Measurements from ENCODE around the gene PORCN. TPM values are rescaled to one million over a fixed set of nuclear protein-coding genes. Genes with fewer than 3 reads are reported as not detected.

PORCN gene
- total RNA-seq, 2 donors from 2014 or later = 6.2 to 22.7 TPM

DNA sequence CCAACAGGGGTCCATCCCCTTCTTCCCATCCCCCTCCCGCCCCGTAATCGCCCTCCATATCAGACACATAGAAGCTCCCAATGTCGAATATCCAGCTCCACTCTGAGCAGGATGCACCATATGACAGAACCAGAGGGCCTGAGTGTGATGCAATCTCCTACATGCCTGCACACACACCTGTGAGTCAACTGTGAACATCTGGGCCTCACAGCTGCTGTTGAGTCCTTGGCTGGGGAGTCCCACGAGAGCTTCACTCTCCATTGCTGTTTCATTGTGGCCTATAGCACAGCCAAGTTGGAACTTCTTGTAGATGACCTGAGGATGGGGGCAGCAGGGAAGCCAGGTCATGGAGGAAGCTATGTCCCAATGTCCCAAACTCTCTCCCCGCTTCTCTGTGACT lies 47.0 kb upstream of the PORCN start:
- no peak overlapping the region for H3K4me3 ChIP-seq
- no peaks in the 10 kb centered on the region for H3K9me3 ChIP-seq
- 93% methylated on average over 3 of the region's 6 CpGs; no CpG with 5 or more reads in 1 of the 2 donors for WGBS, 2 donors
- no peaks in the 10 kb centered on the region for H3K27me3 ChIP-seq
- H3K27ac ChIP-seq = no peak overlapping the region
- intact Hi-C loops (cut with DNase I) = no loop called here
- no peaks in the 10 kb centered on the region for H3K36me3 ChIP-seq (replicated peaks in 1 of 2; ENCODE audit: insufficient read depth in 1 of 2, low read depth in 2 of 2)
- ATAC-seq (no peak), DNase-seq (no peak)
- H3K4me1 ChIP-seq = peaks cover 13% of the 10 kb centered on the region
- no peak for TF ChIP-seq POLR2A (IDR thresholded peaks at IDR 0.05)
- TF ChIP-seq, protein P1, sequence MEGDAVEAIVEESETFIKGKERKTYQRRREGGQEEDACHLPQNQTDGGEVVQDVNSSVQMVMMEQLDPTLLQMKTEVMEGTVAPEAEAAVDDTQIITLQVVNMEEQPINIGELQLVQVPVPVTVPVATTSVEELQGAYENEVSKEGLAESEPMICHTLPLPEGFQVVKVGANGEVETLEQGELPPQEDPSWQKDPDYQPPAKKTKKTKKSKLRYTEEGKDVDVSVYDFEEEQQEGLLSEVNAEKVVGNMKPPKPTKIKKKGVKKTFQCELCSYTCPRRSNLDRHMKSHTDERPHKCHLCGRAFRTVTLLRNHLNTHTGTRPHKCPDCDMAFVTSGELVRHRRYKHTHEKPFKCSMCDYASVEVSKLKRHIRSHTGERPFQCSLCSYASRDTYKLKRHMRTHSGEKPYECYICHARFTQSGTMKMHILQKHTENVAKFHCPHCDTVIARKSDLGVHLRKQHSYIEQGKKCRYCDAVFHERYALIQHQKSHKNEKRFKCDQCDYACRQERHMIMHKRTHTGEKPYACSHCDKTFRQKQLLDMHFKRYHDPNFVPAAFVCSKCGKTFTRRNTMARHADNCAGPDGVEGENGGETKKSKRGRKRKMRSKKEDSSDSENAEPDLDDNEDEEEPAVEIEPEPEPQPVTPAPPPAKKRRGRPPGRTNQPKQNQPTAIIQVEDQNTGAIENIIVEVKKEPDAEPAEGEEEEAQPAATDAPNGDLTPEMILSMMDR (IDR thresholded peaks at IDR 0.05) = no peak

DNA sequence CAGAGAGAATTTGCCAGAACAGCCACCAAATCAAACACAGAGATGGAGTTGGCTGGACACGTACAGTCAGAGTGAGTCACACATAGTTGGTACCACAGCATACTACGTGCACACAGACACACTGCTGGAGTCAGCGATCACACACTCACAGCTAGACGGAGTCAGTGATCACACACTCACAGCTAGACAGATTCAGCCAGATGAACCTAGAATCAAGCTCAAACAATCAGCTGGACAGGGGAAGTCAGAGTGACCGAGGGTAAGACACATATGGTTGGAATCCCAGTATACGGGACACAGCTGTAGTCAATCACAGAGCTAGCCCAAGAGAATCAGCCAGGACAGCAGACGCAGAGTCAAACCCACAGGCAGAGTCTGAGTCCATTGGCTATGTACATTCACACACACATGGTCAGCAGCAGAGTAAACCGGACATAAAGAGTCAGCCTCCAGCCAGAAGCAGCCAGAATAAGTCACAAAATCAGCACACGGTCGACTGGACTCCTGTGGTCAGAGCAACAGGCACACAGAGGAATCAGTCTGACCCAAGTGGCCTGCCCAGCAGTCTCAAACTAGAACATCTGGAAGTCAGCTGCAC lies 43.4 kb upstream of the PORCN start:
- Histone ChIP-seq H3K9me3 (no peaks in the 10 kb centered on the region), H3K27me3 (no peaks in the 10 kb centered on the region), H3K4me1 (peaks cover 23% of the 10 kb centered on the region), H3K36me3 (replicated peaks in 1 of 2; ENCODE audit: insufficient read depth in 1 of 2, low read depth in 2 of 2) (no peaks in the 10 kb centered on the region), H3K4me3 (peak overlapping the region in 1 of 2 donors; percentile 32), H3K27ac (peak overlapping the region; percentile 17 to 77 (median 44))
- ATAC-seq (peak; percentile 22), DNase-seq (peak in 2 of 4 donors; percentile 16 to 43)
- 40% methylated on average over 1 to 10 of the region's 10 CpGs for WGBS, 2 donors
- TF ChIP-seq POLR2A (IDR thresholded peaks at IDR 0.05) = peak; percentile 9 to 27 (median 14)
- TF ChIP-seq, protein P1 (IDR thresholded peaks at IDR 0.05) = no peak
- intact Hi-C loops (cut with DNase I) = no loop called here

DNA sequence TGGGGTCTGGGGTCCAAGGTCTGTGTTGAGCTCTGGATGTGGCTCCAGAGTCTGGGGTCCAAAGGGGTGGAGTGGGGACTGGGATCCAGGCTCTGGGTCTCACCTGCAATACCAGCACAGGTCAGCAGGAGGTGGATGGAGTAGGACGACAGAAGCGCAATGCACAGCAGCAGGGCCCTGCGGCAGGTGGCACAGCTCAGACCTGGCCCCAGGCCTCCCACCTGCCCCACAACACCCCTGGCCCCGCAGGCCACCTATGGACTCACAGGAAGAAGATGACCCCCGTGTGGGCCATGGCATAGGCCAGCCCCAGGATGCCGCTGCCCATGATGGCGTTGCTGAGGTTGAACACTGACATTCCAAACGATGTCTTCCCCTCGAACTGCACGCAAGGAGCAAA lies 42.1 kb upstream of the PORCN start:
- ATAC-seq (peak; percentile 59), DNase-seq (peak; percentile 55 to 70 (median 66))
- intact Hi-C loops (cut with DNase I) = no loop called here
- Histone ChIP-seq H3K36me3 (replicated peaks in 1 of 2; ENCODE audit: insufficient read depth in 1 of 2, low read depth in 2 of 2) (no peaks in the 10 kb centered on the region), H3K27me3 (no peaks in the 10 kb centered on the region), H3K9me3 (no peaks in the 10 kb centered on the region), H3K27ac (peak overlapping the region in 3 of 4 donors; percentile 59 to 82 (median 77)), H3K4me3 (peak overlapping the region in 1 of 2 donors; percentile 32), H3K4me1 (peaks cover 33% of the 10 kb centered on the region)
- peak; percentile 27 to 42 (median 39) for TF ChIP-seq POLR2A (IDR thresholded peaks at IDR 0.05)
- TF ChIP-seq, protein P1 (IDR thresholded peaks at IDR 0.05) = peak; percentile 8 to 64 (median 51)
- 43% methylated on average over 9 of the region's 10 CpGs; no CpG with 5 or more reads in 1 of the 2 donors for WGBS, 2 donors

DNA sequence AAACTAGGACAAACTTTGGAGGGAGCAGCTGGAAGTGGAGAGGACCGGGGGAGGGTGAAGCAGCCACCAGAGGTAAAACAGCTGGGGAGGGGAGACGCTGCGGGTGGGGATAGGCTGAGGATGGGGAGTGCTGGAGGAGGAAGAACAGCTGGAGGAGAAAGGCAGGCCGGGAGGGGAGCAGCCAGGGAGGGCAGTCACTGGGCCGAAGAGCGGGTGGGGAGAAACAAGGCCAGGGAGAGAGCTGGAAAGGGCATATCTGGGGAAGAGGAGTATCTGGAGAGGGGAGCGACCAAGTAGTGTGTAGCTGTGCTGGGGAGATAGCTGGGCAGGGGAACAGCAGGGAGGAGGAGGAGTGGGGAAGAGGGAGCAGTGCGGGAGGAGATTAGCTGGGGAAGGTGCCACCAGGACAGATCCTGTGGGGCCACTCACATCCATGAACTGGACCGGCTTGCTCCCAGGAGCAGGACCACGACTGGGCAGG lies 41.5 kb upstream of the PORCN start:
- no peak for DNase-seq

More for the DNA sequence above, 41.5 kb upstream of the PORCN start:
- WGBS, 2 donors = 31% methylated on average over 8 to 10 of the region's 10 CpGs
- Histone ChIP-seq H3K9me3 (no peaks in the 10 kb centered on the region), H3K4me1 (peaks cover 29% of the 10 kb centered on the region), H3K27ac (peak overlapping the region; percentile 58 to 82 (median 68)), H3K4me3 (peak overlapping the region; percentile 16 to 32), H3K36me3 (replicated peaks in 1 of 2; ENCODE audit: insufficient read depth in 1 of 2, low read depth in 2 of 2) (no peaks in the 10 kb centered on the region), H3K27me3 (no peaks in the 10 kb centered on the region)
- intact Hi-C loops (cut with DNase I) = no loop called here
- TF ChIP-seq, protein P1 (IDR thresholded peaks at IDR 0.05) = no peak
- no peak for TF ChIP-seq POLR2A (IDR thresholded peaks at IDR 0.05)
- no peak for ATAC-seq

Measured in body of pancreas (tissue), 4 donors.